ENCODE measurements around the gene SLC35F3. TPM values are rescaled to one million over a fixed set of nuclear protein-coding genes. Genes with fewer than 3 reads are reported as not detected.

The SLC35F3 gene
- total RNA-seq, 6 experiments from 2014 or later: 0.26 to 0.58 (median 0.46) TPM

GRCh38 chr1:234369784-234370183, 465.3 kb downstream of the SLC35F3 start:
- Mint-ChIP-seq H3K4me3 (peak overlapping the region; percentile 8; the same call in 1 of the 2 replicates), H3K27me3 (ENCODE audit: insufficient read depth) (no peaks in the 10 kb centered on the region; the same call in 1 of the 2 replicates), H3K9me3 (no peaks in the 10 kb centered on the region), H3K36me3 (ENCODE audit: low read depth) (0 out of 2 replicates have a peak, but pooled peaks cover 4% of the 10 kb centered on the region), H3K27ac (peak overlapping the region; percentile 88), H3K4me1 (ENCODE audit: low read depth) (peaks cover 42% of the 10 kb centered on the region)
- TF ChIP-seq CTCF (IDR thresholded peaks at IDR 0.05): no peak
- DNase-seq: peak; percentile 17

GRCh38 chr1:234371414-234371813, 466.9 kb downstream of the SLC35F3 start:
- no peaks in the 10 kb centered on the region for H3K9me3 Mint-ChIP-seq
- H3K4me1 Mint-ChIP-seq (ENCODE audit: low read depth): peaks cover 48% of the 10 kb centered on the region
- H3K4me3 Mint-ChIP-seq: no peak overlapping the region; the same call in none of the 2 replicates
- no peaks in the 10 kb centered on the region; the same call in 1 of the 2 replicates for H3K27me3 Mint-ChIP-seq (ENCODE audit: insufficient read depth)
- peaks cover 13% of the 10 kb centered on the region for H3K36me3 Mint-ChIP-seq (ENCODE audit: low read depth)
- no peak for TF ChIP-seq CTCF (IDR thresholded peaks at IDR 0.05)
- H3K27ac Mint-ChIP-seq: peak overlapping the region; percentile 99
- DNase-seq: no peak

DNA sequence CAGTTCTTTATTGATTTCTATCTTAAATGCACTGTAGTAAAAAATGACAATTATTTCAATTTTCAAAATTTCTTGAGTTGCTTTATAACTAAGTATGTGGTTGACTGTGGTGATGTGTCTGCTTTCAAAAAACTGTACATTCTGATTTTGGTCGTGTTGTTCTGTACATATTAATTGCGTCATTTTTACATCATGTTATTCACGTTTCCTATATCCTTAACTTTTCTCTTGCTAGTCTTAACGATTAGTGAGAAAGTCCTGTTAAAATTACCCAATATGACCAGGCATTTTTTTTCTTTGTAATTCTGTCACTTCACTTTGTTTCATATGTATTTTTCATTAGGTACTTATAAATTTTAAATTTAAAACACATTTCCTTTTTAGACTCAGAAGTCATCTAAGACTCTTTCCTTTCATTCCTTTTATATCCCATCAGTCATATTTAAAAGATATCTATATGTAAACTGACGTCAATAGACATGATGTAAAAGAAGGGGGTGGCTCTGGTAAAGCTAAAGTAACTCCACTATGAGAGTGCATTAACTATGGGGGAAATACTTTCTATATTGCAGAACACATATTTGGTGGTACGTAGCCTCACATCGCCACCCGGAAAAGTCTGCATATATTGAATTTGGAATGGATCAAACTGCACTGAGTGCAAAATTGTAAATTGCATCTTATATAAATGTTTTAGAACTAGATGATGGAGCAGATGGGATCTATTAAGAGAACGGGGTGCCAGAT, 467.7 kb downstream of the SLC35F3 start:
- peaks cover 48% of the 10 kb centered on the region for H3K4me1 Mint-ChIP-seq (ENCODE audit: low read depth)
- TF ChIP-seq CTCF (IDR thresholded peaks at IDR 0.05): no peak
- DNase-seq: no peak
- H3K36me3 Mint-ChIP-seq (ENCODE audit: low read depth): peaks cover 18% of the 10 kb centered on the region
- H3K4me3 Mint-ChIP-seq: peak overlapping the region; percentile 100
- H3K27me3 Mint-ChIP-seq (ENCODE audit: insufficient read depth): no peaks in the 10 kb centered on the region; the same call in 1 of the 2 replicates
- peak overlapping the region; percentile 99 for H3K27ac Mint-ChIP-seq
- H3K9me3 Mint-ChIP-seq: no peaks in the 10 kb centered on the region

DNA sequence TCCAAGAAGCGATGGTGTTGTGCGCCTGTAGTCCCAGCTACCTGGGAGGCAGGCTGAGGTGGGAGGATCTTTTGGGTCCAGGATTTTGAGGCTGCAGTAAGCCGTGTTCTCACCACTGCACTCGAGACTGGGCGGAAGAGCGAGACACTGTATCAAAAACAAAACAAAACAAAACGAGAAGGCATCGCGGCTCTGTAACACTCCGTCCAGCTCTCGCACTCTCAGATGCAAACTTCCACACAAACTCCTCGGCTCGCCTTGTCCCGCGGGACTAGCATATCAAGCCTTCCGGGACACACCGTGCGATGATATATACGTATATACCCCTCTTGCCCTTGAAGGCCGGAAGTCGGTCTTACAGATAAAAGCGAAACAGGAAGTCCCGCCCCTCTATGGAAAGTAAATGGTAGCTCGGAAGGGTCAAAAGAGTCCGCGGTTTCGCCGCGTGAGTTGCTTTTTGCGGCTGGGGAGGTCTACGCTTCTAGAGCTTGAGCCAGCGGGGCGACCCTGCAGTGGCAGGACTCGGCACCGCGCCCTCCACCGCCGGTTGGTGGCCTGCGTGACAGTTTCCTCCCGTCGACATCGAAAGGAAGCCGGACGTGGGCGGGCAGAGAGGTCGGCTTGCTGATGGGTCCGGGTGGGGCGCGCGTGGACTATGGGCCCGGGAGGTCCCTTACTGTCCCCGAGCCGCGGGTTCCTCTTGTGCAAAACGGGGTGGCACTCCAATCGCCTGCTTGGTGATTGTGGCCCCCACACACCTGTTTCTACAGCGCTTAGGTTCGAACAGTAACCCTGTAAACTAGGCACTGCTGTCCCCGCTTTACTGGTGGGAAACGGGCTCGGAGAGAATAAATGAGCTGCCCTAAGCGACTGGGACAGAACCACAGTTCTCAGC, 468.8 kb downstream of the SLC35F3 start, which contains the start of gene COA6:
Gene COA6 (plus strand): TSS at position 393 of the 895 bp plus-strand sequence. CDS start 11 bp downstream, at position 404.
- peak; percentile 96 for DNase-seq
- Mint-ChIP-seq H3K4me3 (peak within 1 kb of the TSS; percentile 100), H3K27me3 (ENCODE audit: insufficient read depth) (no peaks in the 10 kb centered on the region; the same call in none of the 2 replicates), H3K9me3 (no peaks in the 10 kb centered on the region), H3K36me3 (ENCODE audit: low read depth) (peaks cover 28% of the 10 kb centered on the region), H3K4me1 (ENCODE audit: low read depth) (peaks cover 45% of the 10 kb centered on the region), H3K27ac (peak within 1 kb of the TSS; percentile 99)
- peak; percentile 19; the same call in 1 of the 2 replicates for TF ChIP-seq CTCF (IDR thresholded peaks at IDR 0.05)

GRCh38 chr1:234373959-234374254, 469.4 kb downstream of the SLC35F3 start:
- H3K4me3 Mint-ChIP-seq: peak overlapping the region; percentile 100
- H3K27me3 Mint-ChIP-seq (ENCODE audit: insufficient read depth): no peaks in the 10 kb centered on the region; the same call in 1 of the 2 replicates
- no peak for TF ChIP-seq CTCF (IDR thresholded peaks at IDR 0.05)
- no peak for DNase-seq
- no peaks in the 10 kb centered on the region for H3K9me3 Mint-ChIP-seq
- peaks cover 39% of the 10 kb centered on the region for H3K4me1 Mint-ChIP-seq (ENCODE audit: low read depth)
- H3K27ac Mint-ChIP-seq: peak overlapping the region; percentile 99
- peaks cover 34% of the 10 kb centered on the region for H3K36me3 Mint-ChIP-seq (ENCODE audit: low read depth)

Small RNAs within 50 kb of the gene (microRNA-seq; reads per million reads assigned to microRNA genes)
- gene MIR4671: not detected
